Cardiac fibroblast (primary cell): ENCODE results near the gene CDC25C.

ENCODE experiments used
- DNase-seq, 2 donors: peaks; one replicate each; pipeline versions ENCODE4 v3.0.0 to v3.0.0-alpha.2; 2010; ENCODE audit warnings: low read depth in 2 of 2
- H3K4me3 ChIP-seq, 2 donors: replicated peaks in 1 of 2; 1 replicate in 1 of 2; 2 replicates in 1 of 2; pipeline ENCODE4 v1.5.1; 2011; ENCODE audit warnings: low read depth in 2 of 2, low read length in 2 of 2, mild to moderate bottlenecking in 2 of 2, moderate library complexity in 1 of 2
- TF ChIP-seq, protein P1 (sequence below): IDR thresholded peaks from one replicate; pipeline ENCODE4 v1.5.1; 2011; ENCODE audit warnings: low read depth, mild to moderate bottlenecking, low read length, inconsistent platforms

The CDC25C gene

DNA sequence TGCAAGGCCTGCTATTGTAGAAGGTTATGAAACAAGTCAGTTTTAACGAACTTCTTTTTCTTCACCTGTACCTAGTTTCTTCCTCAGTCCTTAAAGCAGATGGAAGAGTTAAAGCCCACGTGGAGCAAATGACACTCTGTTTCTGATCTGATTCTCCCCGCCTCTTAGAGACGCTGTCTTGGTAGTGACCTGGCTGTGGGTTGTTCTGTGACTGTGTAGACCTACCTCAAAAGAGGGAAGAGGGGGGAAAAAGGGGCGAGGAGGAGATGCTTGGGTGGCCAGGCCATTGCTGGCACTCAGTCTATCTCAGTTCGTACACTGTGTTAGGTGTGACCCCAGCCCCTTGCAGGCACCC lies 57.8 kb downstream of the CDC25C start:
- peak overlapping the region in 1 of 2 donors; percentile 34 for H3K4me3 ChIP-seq
- TF ChIP-seq, protein P1, sequence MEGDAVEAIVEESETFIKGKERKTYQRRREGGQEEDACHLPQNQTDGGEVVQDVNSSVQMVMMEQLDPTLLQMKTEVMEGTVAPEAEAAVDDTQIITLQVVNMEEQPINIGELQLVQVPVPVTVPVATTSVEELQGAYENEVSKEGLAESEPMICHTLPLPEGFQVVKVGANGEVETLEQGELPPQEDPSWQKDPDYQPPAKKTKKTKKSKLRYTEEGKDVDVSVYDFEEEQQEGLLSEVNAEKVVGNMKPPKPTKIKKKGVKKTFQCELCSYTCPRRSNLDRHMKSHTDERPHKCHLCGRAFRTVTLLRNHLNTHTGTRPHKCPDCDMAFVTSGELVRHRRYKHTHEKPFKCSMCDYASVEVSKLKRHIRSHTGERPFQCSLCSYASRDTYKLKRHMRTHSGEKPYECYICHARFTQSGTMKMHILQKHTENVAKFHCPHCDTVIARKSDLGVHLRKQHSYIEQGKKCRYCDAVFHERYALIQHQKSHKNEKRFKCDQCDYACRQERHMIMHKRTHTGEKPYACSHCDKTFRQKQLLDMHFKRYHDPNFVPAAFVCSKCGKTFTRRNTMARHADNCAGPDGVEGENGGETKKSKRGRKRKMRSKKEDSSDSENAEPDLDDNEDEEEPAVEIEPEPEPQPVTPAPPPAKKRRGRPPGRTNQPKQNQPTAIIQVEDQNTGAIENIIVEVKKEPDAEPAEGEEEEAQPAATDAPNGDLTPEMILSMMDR = no peak
- DNase-seq = no peak

DNA sequence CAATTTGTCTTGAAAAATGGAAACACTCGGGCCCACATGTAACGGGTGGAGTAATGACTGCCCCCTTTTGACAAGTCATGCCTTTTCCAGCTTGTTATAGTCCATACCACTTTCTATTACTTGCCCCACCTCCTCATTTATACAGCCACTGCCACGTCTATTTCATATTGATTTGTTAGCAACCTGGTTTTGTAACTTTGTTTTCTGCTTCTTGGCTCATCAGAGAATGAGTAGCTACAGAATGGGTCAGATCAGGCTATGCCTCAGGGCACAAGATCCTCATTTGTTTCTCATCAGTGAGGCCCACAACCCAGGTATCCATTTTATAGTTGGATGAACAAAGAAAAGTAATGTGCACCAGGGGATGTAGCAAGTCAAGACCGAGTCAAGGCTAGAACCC lies 58.9 kb downstream of the CDC25C start:
- no peak for DNase-seq
- TF ChIP-seq, protein P1 = no peak
- H3K4me3 ChIP-seq = no peak overlapping the region

DNA sequence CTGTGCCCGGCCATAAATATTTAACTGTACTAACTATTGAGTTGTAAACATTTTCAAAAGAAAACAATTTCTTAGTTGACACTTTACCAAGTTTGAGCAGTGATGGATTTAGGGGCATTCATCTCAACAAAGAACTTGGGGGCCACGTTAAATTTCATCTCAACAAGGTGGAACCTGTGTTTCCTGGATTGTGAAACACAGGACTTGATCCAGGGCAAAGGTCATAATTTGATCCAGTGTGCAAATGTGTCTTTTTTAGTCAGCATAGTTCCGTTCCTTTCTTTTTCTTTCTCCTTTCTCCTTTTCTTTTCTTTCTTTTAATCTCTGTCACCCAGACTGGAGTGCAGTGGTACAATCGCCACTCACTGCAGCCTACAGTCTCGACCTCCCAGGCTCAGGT lies 60.3 kb downstream of the CDC25C start:
- TF ChIP-seq, protein P1 = no peak
- no peak overlapping the region for H3K4me3 ChIP-seq
- no peak for DNase-seq

DNA sequence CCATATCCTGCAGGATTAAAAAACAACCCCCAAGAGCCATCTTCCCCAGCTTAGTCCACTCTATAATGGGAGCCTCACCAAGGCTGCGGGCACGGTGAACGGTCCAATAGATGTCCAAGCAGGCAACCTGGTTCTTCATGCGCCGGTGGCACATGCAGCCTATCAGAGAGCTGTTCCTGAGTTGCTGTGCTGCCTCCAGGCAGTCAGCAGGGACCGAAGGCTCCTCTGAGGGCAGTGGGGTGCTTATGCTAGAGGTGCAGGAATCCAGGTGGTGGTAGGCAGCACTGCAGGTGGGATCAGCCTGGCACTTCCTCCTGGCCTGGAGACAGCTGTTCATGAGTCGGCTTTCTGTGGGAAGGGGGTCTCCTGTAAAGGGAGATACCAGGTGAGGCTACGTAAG lies 67.4 kb downstream of the CDC25C start:
- no peak overlapping the region for H3K4me3 ChIP-seq
- DNase-seq = no peak
- TF ChIP-seq, protein P1 = no peak

DNA sequence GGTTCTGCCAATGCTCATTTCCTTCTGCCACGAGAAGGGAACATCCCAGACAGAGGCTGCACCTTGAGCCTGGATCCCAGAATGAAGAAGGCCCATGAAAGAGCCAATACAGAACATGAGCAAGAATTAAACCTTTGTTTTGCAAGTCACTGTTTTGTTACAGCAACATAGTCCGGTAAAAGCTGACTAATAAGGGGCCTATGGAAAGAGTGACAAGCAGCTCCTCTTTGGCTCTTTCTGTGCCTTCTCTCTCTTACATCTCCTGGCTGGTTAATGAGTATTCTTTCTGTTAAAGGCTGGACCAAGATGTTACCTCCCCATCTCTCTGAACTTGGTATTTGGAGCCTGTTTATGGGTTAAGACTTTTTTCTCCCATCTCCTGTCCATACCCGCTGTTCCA lies 68.0 kb downstream of the CDC25C start:
- H3K4me3 ChIP-seq = no peak overlapping the region
- TF ChIP-seq, protein P1 = no peak
- DNase-seq = no peak

DNA sequence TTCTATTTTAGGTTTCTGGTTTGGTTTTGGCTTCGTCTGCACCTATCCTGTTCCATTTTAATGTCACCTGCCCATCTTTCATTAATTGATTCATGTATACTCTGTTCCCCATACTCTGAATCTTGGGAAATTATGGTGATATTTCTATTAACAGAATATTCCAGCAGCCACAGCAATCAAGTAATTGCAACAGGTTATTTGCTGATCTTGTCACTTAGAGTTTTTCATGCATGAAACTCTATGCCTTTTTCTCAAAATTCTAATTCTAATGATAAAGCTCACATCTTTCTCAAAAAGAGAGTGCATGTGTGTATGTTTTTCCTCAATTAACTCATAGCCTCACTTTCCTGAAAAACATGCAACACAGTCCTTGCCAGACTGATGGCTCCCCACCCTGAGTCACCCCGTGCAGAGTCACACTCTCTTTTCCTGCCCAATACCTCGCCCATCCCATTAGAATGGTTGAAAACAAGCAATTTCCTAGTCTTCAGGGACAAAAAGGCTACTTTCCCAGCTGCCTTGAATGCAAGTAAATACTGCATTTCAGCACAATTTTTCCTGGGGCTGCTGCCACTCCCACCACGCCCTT lies 72.8 kb downstream of the CDC25C start:
- TF ChIP-seq, protein P1 = no peak
- H3K4me3 ChIP-seq = no peak overlapping the region
- DNase-seq = no peak

DNA sequence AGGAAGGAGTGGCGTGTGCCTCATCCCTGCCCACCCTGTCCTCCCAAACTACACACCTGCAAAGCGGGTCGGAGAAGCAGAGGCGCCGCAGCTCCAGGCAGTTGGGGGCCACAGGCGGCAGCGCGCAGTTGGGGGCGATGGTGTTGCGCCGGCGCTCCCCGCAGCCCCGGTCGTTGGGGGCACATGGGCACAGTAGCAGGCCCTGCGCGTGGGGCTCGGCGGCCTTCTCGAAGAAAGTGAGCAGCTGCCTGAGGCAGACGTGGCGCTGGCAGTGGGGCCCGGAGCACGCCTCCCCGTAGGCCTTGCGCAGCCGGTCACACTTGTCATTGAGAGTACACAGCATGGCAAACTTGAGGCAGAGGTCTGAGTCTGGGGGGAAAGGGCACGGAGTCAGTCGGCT lies 74.0 kb downstream of the CDC25C start:
- no peak for DNase-seq
- TF ChIP-seq, protein P1 = no peak
- no peak overlapping the region for H3K4me3 ChIP-seq
